Brain microvascular endothelial cell (primary cell): Measurements from ENCODE around the gene ECEL1.

Experiments used
- DNase-seq: peaks from one replicate; pipeline ENCODE4 v3.0.0-alpha.2; 2020
- H3K27ac ChIP-seq: fragments of 250-450 bp; sonication (Bioruptor Pico); 2 replicates; pipeline ENCODE4 v1.5.1; 2020; ENCODE audit warnings: mild to moderate bottlenecking, moderate library complexity
- H3K27me3 ChIP-seq: fragments of 250-450 bp; sonication (Bioruptor Pico); replicated peaks from 2 replicates; pipeline ENCODE4 v1.5.1; 2020; ENCODE audit warnings: mild to moderate bottlenecking
- H3K36me3 ChIP-seq: fragments of 250-450 bp; sonication (Bioruptor Pico); replicated peaks from 2 replicates; pipeline ENCODE4 v1.5.1; 2020; ENCODE audit warnings: mild to moderate bottlenecking
- H3K4me3 ChIP-seq: 2 replicates; pipeline ENCODE4 v1.5.1; 2011; ENCODE audit warnings: low read depth, mild to moderate bottlenecking, control low read depth, low read length, moderate library complexity
- in situ Hi-C: cut with HindIII; loops from 2 replicates; pipeline ENCODE4 v1.10.0; 2017; ENCODE audit warnings: low sequenced_read_pairs, low pct_ligation_motif_present
- TF ChIP-seq, protein P1 (sequence below): IDR thresholded peaks from 2 replicates; pipeline ENCODE4 v1.5.1; 2011; ENCODE audit warnings: low read depth, mild to moderate bottlenecking, moderate library complexity, low read length, control low read depth, inconsistent platforms; ENCODE audit errors: missing control alignments

Gene ECEL1

GRCh38 chr2:232513353-232513752, 25.7 kb upstream of the ECEL1 start:
- TF ChIP-seq, protein P1, sequence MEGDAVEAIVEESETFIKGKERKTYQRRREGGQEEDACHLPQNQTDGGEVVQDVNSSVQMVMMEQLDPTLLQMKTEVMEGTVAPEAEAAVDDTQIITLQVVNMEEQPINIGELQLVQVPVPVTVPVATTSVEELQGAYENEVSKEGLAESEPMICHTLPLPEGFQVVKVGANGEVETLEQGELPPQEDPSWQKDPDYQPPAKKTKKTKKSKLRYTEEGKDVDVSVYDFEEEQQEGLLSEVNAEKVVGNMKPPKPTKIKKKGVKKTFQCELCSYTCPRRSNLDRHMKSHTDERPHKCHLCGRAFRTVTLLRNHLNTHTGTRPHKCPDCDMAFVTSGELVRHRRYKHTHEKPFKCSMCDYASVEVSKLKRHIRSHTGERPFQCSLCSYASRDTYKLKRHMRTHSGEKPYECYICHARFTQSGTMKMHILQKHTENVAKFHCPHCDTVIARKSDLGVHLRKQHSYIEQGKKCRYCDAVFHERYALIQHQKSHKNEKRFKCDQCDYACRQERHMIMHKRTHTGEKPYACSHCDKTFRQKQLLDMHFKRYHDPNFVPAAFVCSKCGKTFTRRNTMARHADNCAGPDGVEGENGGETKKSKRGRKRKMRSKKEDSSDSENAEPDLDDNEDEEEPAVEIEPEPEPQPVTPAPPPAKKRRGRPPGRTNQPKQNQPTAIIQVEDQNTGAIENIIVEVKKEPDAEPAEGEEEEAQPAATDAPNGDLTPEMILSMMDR = no peak
- DNase-seq = no peak
- in situ Hi-C loops = no loop called here
- no peak overlapping the region for H3K4me3 ChIP-seq
- no peaks in the 10 kb centered on the region for H3K36me3 ChIP-seq
- H3K27ac ChIP-seq = no peak overlapping the region
- H3K27me3 ChIP-seq = peaks cover 28% of the 10 kb centered on the region

DNA sequence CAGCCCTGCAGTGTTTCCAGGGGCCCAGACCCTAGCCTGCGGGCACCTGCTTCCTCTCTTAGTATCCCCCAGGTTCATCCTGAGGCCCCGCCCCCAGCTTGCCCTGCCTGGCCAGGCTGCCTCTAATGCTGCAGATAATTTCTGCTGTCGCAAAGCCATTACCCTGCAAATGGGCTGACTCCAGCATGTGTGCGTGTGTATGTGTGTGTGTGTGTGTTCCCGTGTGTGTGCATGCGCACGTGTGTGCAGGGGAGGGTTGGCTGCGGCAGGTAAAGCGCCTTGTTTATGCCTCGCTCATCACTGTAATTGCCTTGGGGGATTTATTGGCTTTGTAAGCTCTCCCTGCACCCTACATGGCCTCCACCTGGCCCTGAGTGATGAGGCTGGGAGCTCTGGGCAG, 25.0 kb upstream of the ECEL1 start:
- in situ Hi-C loops = no loop called here
- Histone ChIP-seq H3K27me3 (peaks cover 26% of the 10 kb centered on the region), H3K27ac (no peak overlapping the region), H3K36me3 (no peaks in the 10 kb centered on the region), H3K4me3 (no peak overlapping the region)
- TF ChIP-seq, protein P1 = no peak
- DNase-seq = no peak

DNA sequence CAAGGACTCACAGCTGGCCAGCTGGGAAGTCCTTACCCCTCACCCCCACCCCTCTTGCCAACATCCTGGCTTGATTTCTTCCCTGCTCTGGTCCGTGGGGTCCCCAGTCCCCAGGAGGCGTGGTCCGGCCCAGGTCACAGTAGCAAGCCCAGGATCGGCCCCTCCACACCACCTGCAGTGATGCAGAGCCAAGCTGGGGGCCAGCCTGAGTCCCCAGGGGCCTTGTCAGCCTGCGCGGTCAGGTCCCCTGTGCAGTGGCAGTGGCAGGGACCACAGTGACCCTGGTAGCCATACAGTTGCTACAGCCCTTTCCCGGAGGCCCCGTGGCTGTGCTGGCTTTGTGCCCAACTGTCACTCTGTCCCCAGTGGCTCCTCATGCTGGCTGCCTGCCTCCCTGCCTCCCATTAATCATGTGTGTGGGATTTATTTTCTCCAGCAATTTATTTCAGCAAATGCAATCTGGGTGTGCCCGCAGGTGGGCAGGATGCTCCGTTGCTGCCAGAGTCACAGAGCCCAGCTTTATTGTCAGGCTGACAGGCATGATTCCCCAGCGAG, 23.8 kb upstream of the ECEL1 start:
- DNase-seq = no peak
- in situ Hi-C loops = no loop called here
- TF ChIP-seq, protein P1 = no peak
- Histone ChIP-seq H3K27me3 (peaks cover 26% of the 10 kb centered on the region), H3K4me3 (no peak overlapping the region), H3K27ac (no peak overlapping the region), H3K36me3 (no peaks in the 10 kb centered on the region)

- in situ Hi-C loops = no loop called here
- DNase-seq = no peak
- TF ChIP-seq, protein P1 = peak; percentile 2
- Histone ChIP-seq H3K27ac (no peak overlapping the region), H3K27me3 (peaks cover 47% of the 10 kb centered on the region), H3K4me3 (no peak overlapping the region), H3K36me3 (no peaks in the 10 kb centered on the region)
Measured at GRCh38 chr2:232508251-232508650, 20.6 kb upstream of the ECEL1 start.

DNA sequence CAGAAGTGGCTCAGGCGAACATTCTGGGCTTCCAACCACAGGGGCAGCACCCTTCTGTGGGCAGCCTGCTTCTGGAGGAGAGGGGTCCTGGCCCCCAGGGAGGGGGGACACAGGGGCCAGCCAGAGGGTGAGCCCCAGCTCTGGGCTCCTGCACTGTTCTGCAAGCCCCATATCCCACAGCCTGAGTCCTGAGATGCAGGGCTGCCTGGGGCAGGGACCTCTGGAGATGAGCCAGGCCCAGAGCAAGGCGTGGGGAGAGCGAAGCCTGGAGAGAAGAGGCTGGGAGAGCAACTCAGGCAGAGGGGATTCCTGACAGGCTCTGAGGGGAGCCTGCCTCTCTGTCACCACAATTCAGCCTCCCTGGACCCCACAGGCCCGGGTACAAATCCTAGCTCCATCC, 19.1 kb upstream of the ECEL1 start:
- Histone ChIP-seq H3K36me3 (no peaks in the 10 kb centered on the region), H3K27me3 (peaks cover 51% of the 10 kb centered on the region), H3K4me3 (no peak overlapping the region), H3K27ac (no peak overlapping the region)
- in situ Hi-C loops = no loop called here
- TF ChIP-seq, protein P1 = no peak
- no peak for DNase-seq

GRCh38 chr2:232505856-232506255, 18.2 kb upstream of the ECEL1 start:
- H3K36me3 ChIP-seq = no peaks in the 10 kb centered on the region
- peaks cover 49% of the 10 kb centered on the region for H3K27me3 ChIP-seq
- no peak overlapping the region for H3K27ac ChIP-seq
- TF ChIP-seq, protein P1 = no peak
- DNase-seq = no peak
- in situ Hi-C loops = no loop called here
- no peak overlapping the region for H3K4me3 ChIP-seq
